ENCODE data around the gene ADPRS. TPM values are rescaled to one million over a fixed set of nuclear protein-coding genes. Genes with fewer than 3 reads are reported as not detected.
A peak's percentile ranks its signal among the peaks of the same experiment; 100 is the strongest.

Gene ADPRS
- total RNA-seq, 1 experiment from 2014 or later, result 27.8 TPM

- H3K4me3 Mint-ChIP-seq, result peak overlapping the region in 1 of 2 experiments; percentile 32; a peak in 2 of 5 replicates
- H3K27me3 ChIP-seq (ENCODE audit: insufficient read depth, low read length), result no peaks in the 10 kb centered on the region
- no peak overlapping the region for H4K5ac ChIP-seq (ENCODE audit: insufficient read length, low read depth, low read length)
- H3T11ph ChIP-seq (ENCODE audit: low read length), result no peak overlapping the region
- H2AFZ ChIP-seq (ENCODE audit: low read length), result no peak overlapping the region
- no peak overlapping the region for H3K23ac ChIP-seq (ENCODE audit: insufficient read length, low read depth, low read length)
- no peak overlapping the region for H2AK5ac ChIP-seq (ENCODE audit: insufficient read length, low read length)
- no peak overlapping the region for H4K91ac ChIP-seq (ENCODE audit: insufficient read length, low read depth, low read length)
- no peak overlapping the region for H4K8ac ChIP-seq (replicated peaks; ENCODE audit: insufficient read length, low read depth, low read length)
- H3K9me3 Mint-ChIP-seq, result no peaks in the 10 kb centered on the region
- no peaks in the 10 kb centered on the region for H3K4me1 ChIP-seq (ENCODE audit: insufficient read depth, low read length)
- H3K27ac ChIP-seq (ENCODE audit: insufficient read length, low read depth, low read length), result no peak overlapping the region
- no peak overlapping the region for H3K4ac ChIP-seq (ENCODE audit: low read depth, low read length)
- peak; percentile 62 for TF ChIP-seq CTCF (conservative IDR thresholded peaks at IDR 0.05)
- no peaks in the 10 kb centered on the region for H3K23me2 ChIP-seq (ENCODE audit: insufficient read length, low read depth, low read length, poor library complexity, severe bottlenecking)
- peaks cover 16 to 19% of the 10 kb centered on the region in 2 experiments for H3K4me1 Mint-ChIP-seq
- no peak overlapping the region for H2BK12ac ChIP-seq (ENCODE audit: insufficient read length, low read depth, low read length)
- no peak overlapping the region for H3K18ac ChIP-seq (ENCODE audit: insufficient read length, low read depth, low read length)
- peak; percentile 80 for DNase-seq
- H3K79me2 ChIP-seq (ENCODE audit: insufficient read depth, low read length), result no peaks in the 10 kb centered on the region
- H3K27ac Mint-ChIP-seq, result peak overlapping the region; percentile 66 to 85 (median 70); a peak in 5 of 7 replicates
- no peak overlapping the region for H3K4me2 ChIP-seq (ENCODE audit: insufficient read depth, insufficient read length, low read length)
- no peak overlapping the region for H3K56ac ChIP-seq (ENCODE audit: insufficient read length, low read depth, low read length)
- no peaks in the 10 kb centered on the region for H3K27me3 Mint-ChIP-seq (ENCODE audit: low read depth)
- no peaks in the 10 kb centered on the region for H3K9me3 ChIP-seq (ENCODE audit: control insufficient read depth, low read depth, low read length)
- no peak overlapping the region for H2BK5ac ChIP-seq (ENCODE audit: insufficient read length, low read length)
- no peak overlapping the region for H2BK20ac ChIP-seq (ENCODE audit: low read depth, low read length, poor library complexity, severe bottlenecking)
- H3K79me1 ChIP-seq (ENCODE audit: insufficient read depth, low read depth, low read length, poor library complexity, severe bottlenecking), result no peaks in the 10 kb centered on the region
- WGBS (ENCODE audit: extremely low coverage, insufficient read length, low lambda C conversion rate), result no CpG with 5 or more reads among the region's 16 CpGs
- no peak overlapping the region for H2BK120ac ChIP-seq (ENCODE audit: low read depth, low read length, poor library complexity, severe bottlenecking)
- H3K14ac ChIP-seq (ENCODE audit: insufficient read depth, low read length), result no peak overlapping the region
- H4K20me1 ChIP-seq (ENCODE audit: control insufficient read depth, insufficient read depth, insufficient read length), result no peaks in the 10 kb centered on the region
- no peak overlapping the region for H2BK15ac ChIP-seq (ENCODE audit: low read depth, low read length)
- H3K36me3 Mint-ChIP-seq (ENCODE audit: insufficient read depth in 1 of 3, low read depth in 3 of 3), result peaks cover 16 to 35% (median 29%) of the 10 kb centered on the region in 3 experiments; a peak in 6 of 7 replicates
- H3K9ac ChIP-seq (ENCODE audit: extremely low read depth, insufficient read length, low read length), result no peak overlapping the region
Observed at GRCh38 chr1:36096500-36097432, 8.1 kb downstream of the ADPRS start.
